ENCODE data around the gene FIG4. TPM values are rescaled to one million over a fixed set of nuclear protein-coding genes. Genes with fewer than 3 reads are reported as not detected.

Gene FIG4
- total and polyA plus RNA-seq, 3 donors from 2014 or later = 16.8 to 25.7 (median 19.7) TPM

- no peaks in the 10 kb centered on the region for H3K9me3 ChIP-seq
- DNase-seq = no peak
- no peaks in the 10 kb centered on the region for H3K36me3 ChIP-seq (ENCODE audit: low read depth, missing control alignments)
- no peak overlapping the region for H3K27ac ChIP-seq
- WGBS, 2 donors = 35 to 48% methylated on average over 1 of the region's 1 CpG
- TF ChIP-seq, protein P1, sequence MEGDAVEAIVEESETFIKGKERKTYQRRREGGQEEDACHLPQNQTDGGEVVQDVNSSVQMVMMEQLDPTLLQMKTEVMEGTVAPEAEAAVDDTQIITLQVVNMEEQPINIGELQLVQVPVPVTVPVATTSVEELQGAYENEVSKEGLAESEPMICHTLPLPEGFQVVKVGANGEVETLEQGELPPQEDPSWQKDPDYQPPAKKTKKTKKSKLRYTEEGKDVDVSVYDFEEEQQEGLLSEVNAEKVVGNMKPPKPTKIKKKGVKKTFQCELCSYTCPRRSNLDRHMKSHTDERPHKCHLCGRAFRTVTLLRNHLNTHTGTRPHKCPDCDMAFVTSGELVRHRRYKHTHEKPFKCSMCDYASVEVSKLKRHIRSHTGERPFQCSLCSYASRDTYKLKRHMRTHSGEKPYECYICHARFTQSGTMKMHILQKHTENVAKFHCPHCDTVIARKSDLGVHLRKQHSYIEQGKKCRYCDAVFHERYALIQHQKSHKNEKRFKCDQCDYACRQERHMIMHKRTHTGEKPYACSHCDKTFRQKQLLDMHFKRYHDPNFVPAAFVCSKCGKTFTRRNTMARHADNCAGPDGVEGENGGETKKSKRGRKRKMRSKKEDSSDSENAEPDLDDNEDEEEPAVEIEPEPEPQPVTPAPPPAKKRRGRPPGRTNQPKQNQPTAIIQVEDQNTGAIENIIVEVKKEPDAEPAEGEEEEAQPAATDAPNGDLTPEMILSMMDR (IDR thresholded peaks at IDR 0.05) = no peak
- TF ChIP-seq POLR2A (IDR thresholded peaks at IDR 0.05) = no peak
- no peak overlapping the region for H3K4me3 ChIP-seq
- no peaks in the 10 kb centered on the region for H3K4me1 ChIP-seq
- H3K27me3 ChIP-seq = no peaks in the 10 kb centered on the region
- intact Hi-C loops (cut with DNase I; ENCODE audit: low total_unique reads) = no loop called here
Measured at GRCh38 chr6:109790131-109790530, 99.0 kb downstream of the FIG4 start.

DNA sequence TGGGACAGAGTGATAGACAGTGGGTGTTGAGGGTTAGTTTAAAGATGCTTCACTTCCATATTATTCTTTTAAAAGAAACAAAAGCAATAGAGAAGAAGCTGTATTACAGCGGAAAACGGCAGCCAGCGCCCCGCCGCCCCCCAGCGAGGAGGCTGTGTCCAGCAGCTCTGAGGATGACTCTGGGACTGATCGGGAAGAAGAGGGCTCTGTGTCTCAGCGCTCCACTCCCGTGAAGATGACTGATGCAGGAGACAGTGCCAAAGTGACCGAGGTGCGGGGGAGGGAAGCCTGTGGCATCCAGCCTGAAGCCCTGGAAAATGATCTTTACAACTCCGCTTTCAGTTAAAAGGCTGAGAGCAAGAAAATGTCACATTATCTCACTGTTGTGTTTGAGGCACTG lies 100.2 kb downstream of the FIG4 start:
- no peak overlapping the region for H3K27ac ChIP-seq
- WGBS, 2 donors = 71 to 81% methylated on average over 12 of the region's 12 CpGs
- intact Hi-C loops (cut with DNase I; ENCODE audit: low total_unique reads) = no loop called here

DNA sequence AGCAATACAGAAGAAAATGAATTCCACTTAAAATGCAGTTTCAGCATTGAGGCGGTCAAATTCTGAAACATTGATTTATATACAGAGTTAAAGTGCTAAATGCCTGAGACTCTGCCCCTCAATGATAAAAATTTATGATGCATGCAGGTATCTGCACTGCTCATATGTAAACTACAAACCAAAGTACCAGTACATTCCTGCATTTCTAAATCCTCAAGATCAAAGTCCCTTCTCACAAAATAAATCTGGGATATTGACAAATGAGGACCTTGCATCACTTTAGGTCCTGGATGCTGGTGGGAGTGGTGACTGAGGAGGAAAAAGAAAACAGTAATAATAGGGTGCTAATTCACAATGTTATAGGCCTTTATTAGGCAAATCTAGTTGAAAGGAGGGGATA lies 101.9 kb downstream of the FIG4 start:
- WGBS, 2 donors = 92 to 100% methylated on average over 1 of the region's 1 CpG
- Histone ChIP-seq H3K27me3 (no peaks in the 10 kb centered on the region), H3K9me3 (no peaks in the 10 kb centered on the region), H3K36me3 (ENCODE audit: low read depth, missing control alignments) (no peaks in the 10 kb centered on the region), H3K27ac (no peak overlapping the region), H3K4me3 (no peak overlapping the region), H3K4me1 (no peaks in the 10 kb centered on the region)
- intact Hi-C loops (cut with DNase I; ENCODE audit: low total_unique reads) = no loop called here
- DNase-seq = no peak
- no peak for TF ChIP-seq POLR2A (IDR thresholded peaks at IDR 0.05)
- TF ChIP-seq, protein P1 (IDR thresholded peaks at IDR 0.05) = no peak

More for the DNA sequence above, 100.2 kb downstream of the FIG4 start:
- peak; percentile 54 for DNase-seq
- Histone ChIP-seq H3K9me3 (no peaks in the 10 kb centered on the region), H3K4me3 (no peak overlapping the region), H3K4me1 (no peaks in the 10 kb centered on the region), H3K27me3 (no peaks in the 10 kb centered on the region), H3K36me3 (ENCODE audit: low read depth, missing control alignments) (no peaks in the 10 kb centered on the region)
- TF ChIP-seq, protein P1 (IDR thresholded peaks at IDR 0.05) = no peak
- TF ChIP-seq POLR2A (IDR thresholded peaks at IDR 0.05) = no peak

DNA sequence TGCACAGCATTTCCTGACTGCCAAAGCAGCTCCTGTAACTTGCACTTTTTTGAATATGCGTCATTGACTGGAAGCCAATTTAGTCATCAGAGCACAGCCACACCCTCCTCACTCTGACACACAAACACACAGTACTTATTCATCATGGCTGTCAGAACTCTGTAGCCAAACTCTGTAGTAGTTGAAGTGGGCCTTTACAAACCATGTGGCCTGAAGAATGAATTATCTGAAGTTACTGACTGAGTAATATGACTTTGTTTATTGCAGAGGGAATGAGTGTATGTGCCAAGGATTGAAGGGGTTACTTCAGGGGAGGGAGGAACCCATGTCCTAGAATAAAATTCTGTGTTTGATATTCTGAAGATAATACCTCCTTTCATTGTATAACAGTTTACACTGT lies 102.7 kb downstream of the FIG4 start:
- Histone ChIP-seq H3K36me3 (ENCODE audit: low read depth, missing control alignments) (no peaks in the 10 kb centered on the region), H3K27me3 (no peaks in the 10 kb centered on the region), H3K27ac (no peak overlapping the region), H3K4me1 (no peaks in the 10 kb centered on the region), H3K4me3 (no peak overlapping the region), H3K9me3 (no peaks in the 10 kb centered on the region)
- no peak for DNase-seq
- intact Hi-C loops (cut with DNase I; ENCODE audit: low total_unique reads) = no loop called here
- no peak for TF ChIP-seq POLR2A (IDR thresholded peaks at IDR 0.05)
- TF ChIP-seq, protein P1 (IDR thresholded peaks at IDR 0.05) = no peak
- WGBS, 2 donors = 61 to 62% methylated on average over 1 of the region's 1 CpG

GRCh38 chr6:109794201-109794923 lies 103.3 kb downstream of the FIG4 start:
- WGBS, 2 donors = 76 to 80% methylated on average over 5 to 6 of the region's 6 CpGs
- DNase-seq = no peak

More at GRCh38 chr6:109794201-109794923, 103.3 kb downstream of the FIG4 start:
- Histone ChIP-seq H3K4me3 (no peak overlapping the region), H3K27me3 (no peaks in the 10 kb centered on the region), H3K4me1 (no peaks in the 10 kb centered on the region), H3K27ac (no peak overlapping the region), H3K9me3 (no peaks in the 10 kb centered on the region), H3K36me3 (ENCODE audit: low read depth, missing control alignments) (no peaks in the 10 kb centered on the region)
- no peak for TF ChIP-seq POLR2A (IDR thresholded peaks at IDR 0.05)
- TF ChIP-seq, protein P1 (IDR thresholded peaks at IDR 0.05) = no peak
- intact Hi-C loops (cut with DNase I; ENCODE audit: low total_unique reads) = no loop called here
